ENCODE measurements around the gene KRTAP1-3.
"Not testable (repeated sequence)": the region's sequence is repeated elsewhere in the genome, so short reads cannot be mapped to it uniquely, and the experiment has no call there.

Gene KRTAP1-3

DNA sequence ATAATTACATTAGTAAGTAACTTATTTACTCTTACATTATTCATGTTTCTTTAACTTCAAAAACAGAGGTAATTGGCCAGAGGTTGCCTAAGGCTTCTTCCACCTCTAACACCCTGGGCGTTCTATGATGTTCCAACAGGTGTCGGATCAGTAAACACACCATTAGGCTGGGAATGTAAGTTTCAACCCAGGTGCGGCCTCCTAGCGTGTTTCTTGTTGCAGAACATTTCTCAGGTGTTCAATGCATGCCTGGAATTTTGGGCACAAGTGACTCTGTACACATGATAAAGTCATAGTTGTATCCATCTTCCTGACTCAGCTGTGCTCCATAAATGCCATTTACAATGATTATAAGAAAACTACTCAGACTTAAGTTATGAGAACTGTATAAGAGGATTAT lies 19.4 kb upstream of the KRTAP1-3 start:
- no peak for DNase-seq

DNA sequence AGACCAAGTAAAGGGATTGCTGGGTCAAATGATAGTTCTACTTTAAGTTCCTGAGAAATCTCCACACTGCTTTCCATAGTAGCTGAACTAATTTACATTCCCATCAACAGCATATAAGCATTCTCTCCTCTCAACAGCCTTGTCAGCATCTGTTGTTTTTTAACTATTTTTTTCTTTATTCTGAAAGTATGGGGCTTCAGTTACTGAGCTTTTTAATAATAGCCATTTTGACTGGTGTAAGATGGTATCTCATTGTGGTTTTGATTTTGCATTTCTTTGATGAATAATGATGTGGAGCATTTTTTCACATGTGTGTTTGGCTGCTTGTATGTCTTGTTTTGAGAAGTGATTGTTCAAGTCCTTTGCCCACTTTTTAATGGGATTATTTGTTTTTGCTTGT lies 17.9 kb upstream of the KRTAP1-3 start:
- DNase-seq = no peak

DNA sequence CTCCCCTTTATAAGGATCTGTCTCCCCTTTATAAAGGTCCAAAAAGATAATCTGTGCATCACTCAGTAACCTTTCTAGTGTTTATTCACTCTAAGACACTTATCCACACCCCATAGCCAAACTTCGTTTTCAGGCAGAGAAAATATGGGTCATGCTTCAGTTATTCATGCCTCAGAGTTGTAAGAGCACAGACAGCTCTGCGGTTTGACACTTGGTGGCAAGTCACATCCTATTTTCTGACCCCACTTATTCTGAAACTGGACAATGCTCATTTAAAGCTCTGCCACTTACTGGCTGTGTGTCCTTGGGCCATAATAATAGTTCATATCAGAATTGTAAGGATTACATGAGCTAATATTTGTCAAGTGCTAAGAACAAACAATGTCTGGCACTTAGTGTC lies 14.4 kb upstream of the KRTAP1-3 start:
- DNase-seq = no peak

DNA sequence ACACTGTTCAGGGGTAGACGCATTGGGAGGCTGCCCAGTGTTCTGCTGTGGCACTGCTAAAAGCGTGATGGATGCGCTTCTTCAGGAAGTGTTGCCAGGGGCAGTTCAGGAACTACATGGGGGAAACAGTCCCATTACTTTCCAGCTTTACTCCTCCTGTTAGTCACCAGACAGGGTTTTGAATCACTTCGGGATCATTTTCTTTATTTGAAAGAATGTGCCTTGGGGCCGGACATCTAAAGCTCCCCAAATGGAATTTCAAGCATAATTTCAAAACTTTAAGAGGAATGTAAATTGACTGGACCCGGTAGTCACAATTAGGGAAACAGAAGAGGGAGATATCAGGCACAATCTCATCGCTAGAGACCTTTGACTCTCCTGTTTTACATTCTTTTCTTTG lies 13.8 kb upstream of the KRTAP1-3 start:
- DNase-seq = no peak

DNA sequence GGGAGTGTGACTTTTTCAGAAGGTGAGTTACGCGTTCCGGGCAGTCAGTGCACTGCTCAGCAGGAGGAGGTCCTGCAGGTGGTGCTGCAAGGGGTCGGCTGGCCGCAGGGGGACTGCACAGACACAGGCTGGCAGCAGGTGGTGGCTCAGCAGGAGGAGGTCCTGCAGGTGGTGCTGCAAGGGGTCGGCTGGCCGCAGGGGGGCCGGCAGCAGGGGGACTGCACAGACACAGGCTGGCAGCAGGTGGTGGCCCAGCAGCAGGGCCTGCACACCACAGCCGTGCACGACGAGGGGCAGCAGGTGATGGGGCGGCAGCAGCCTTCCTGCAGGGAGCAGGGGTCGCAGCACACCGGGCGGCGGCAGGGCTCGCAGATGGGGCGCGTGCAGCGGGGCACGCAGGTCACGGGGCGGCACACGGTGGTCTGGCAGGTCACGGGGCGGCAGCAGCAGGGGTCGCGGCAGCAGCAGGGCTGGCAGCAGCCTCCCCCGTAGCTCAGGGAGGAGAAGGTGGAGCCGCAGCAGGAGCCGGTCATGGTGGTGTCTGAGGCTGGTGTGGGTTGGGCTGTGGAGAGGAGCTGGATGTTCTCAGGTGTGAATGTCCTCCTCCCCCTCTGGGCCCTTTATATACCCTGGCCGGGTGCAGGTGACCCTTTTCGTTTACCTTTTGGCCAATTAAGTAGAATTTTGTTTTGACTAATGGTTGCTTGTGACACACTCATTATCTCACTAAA lies 12.2 kb upstream of the KRTAP1-3 start, which contains the start of gene KRTAP2-1:
TSS of gene KRTAP2-1 (minus strand) at position 582 of the 731 bp plus-strand sequence. CDS start at position 533, 49 bp downstream.
- not testable (repeated sequence) for DNase-seq

DNA sequence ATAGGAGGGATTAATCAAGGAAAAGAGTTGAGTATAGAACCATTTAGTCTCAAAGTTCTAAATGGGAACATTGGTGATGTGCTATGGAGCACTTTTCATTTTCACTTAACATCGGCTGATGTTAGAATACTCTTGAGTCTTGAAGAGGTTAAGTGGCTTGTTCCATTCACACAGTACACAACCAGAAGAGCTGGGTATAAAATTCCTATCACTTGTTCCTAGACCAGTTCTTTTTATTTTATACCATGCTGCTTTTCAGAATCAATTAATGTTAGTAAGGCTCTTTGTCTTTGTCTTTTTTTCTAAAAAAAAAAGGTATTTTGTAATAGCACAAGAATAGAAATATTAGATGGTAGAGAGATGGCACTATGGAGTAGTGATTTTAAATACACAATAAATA lies 8.3 kb upstream of the KRTAP1-3 start:
- no peak for DNase-seq

DNA sequence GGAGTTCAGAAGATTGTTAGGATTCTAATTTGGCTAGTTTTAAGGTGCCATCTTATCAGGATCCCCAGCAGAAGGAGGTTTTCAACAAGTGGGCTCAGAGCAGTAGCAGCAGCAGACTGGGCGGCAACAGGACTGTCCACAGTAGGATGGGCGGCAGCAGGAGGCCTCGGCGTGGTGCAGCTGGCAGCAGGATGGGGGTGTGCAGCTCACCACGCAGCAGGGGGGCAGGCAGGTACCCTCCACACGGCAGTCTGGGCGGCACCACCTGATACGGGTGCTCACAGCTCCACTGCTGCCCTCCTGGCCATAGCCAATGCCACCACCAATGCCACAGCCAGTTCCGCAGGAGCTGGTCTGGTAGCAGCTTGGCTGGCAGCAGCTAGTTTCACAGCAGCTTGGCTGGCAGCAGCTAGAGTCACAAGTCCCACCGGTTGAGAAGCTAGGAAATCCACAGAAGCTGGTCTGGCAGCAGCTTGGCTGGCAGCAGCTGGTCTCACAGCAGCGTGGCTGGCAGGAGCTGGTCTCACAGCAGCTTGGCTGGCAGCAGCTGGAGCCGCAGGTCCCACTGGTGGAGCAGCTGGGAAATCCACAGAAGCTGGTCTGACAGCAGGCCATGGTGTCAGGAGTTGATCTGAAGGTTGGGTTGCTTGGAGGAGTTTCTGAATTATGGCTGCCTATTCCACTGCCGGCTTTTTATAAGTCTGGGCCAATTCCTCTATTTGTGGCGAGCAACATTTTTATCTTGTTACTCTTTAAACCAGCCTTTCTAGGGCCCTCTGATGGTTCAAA lies 6.3 kb upstream of the KRTAP1-3 start, which contains the start of gene KRTAP1-1:
TSS of gene KRTAP1-1 (minus strand) at position 668 of the 789 bp plus-strand sequence. CDS start at position 615, 53 bp downstream.
- DNase-seq = not testable (repeated sequence)

DNA sequence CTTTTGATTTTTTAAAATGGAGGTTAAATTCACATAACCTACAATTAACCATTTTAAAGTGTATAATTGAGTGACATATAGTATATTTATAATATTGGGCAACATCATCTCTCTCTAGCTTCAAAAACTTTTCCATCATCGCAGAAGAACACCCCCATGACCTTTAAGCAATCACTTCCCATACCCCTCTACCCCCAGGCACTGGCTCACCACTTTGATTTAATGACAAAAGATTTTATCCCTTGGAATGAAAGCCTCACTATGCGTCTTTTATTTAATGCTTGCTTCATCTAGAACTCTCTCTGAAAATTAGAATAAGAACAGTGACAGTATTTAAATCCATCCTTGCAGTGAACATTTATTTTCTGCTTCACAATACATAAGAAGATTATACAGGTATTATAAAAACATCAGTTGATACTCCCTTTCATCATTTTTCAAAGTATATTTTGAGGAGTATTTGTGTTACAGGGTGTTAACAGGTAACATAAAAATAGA lies 3.2 kb upstream of the KRTAP1-3 start:
- DNase-seq = no peak

DNA sequence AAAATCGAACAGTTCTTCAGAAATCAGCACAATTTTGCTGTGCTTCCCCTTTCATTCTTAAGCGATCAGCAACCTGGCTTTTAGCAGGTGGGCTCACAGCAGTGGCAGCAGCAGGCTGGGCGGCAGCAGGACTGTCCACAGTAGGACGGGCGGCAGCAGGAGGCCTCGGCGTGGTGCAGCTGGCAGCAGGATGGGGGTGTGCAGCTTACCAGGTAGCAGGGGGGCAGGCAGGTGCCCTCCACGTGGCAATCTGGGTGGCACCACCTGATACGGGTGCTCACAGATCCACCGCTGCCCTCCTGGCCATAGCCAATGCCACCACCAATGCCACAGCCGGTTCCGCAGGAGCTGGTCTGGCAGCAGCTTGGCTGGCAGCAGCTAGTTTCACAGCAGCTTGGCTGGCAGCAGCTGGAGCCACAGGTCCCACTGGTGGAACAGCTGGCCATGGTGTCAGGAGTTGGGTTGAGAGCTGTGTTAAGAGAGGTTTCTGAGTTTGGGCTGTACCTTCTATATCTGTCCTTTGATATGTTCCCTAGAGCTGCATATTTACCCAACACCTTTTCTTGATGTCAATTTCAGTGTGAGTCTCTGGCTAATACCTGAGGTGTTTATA lies 4.9 kb downstream of the KRTAP1-3 start, which contains the start of gene KRTAP1-4:
TSS of gene KRTAP1-4 (minus strand) at position 563 of the 613 bp plus-strand sequence. CDS start at position 446, 117 bp downstream.
- no peak for DNase-seq

DNA sequence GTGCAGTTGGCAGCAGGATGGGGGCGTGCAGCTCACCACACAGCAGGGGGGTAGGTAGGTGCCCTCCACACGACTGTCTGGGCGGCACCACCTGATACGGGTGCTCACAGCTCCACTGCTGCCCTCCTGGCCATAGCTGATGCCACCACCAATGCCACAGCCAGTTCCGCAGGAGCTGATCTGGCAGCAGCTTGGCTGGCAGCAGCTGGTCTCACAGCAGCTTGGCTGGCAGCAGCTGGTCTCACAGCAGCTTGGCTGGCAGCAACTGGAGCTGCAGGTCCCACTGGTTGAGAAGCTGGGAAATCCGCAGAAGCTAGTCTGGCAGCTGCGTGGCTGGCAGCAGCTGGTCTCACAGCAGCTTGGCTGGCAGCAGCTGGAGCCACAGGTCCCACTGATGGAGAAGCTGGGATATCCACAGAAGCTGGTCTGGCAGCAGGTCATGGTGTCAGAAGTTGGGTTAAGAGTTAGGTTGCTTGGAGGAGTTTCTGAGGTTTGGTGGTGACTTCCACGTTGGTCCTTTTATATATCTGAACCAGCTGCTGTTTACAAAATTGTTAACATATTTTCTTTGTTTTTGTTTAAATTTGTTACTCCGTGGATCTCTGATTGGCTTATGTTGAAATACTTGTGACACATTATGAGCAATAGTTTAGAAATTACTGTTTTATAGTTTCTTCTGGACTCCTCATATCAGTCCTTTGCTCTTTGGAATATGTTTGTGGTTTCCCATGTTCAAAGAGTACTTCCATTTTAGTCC lies 7.8 kb downstream of the KRTAP1-3 start, which contains the start of gene KRTAP1-5:
TSS of gene KRTAP1-5 (minus strand) at position 494 of the 757 bp plus-strand sequence. CDS start at position 441, 53 bp downstream.
- DNase-seq = no peak

DNA sequence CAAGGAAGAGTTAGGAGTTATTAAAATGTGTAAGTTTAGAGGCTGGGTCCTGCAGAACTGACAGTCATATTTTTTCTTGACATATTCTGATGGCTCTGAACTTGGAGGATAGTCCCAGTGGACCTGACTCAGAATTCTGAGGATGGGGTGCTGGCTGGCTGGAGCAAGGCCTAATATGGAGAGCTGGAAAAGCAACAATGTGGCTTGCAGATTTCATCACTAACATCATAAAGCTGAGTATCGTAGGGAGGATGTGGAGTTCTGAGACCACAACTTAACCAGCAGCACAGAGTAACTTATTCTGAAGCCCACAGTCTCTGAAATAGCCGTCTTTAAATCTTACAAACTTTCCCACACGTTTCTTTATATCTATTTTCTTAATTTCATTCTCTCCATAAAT lies 10.0 kb downstream of the KRTAP1-3 start:
- DNase-seq = no peak

DNA sequence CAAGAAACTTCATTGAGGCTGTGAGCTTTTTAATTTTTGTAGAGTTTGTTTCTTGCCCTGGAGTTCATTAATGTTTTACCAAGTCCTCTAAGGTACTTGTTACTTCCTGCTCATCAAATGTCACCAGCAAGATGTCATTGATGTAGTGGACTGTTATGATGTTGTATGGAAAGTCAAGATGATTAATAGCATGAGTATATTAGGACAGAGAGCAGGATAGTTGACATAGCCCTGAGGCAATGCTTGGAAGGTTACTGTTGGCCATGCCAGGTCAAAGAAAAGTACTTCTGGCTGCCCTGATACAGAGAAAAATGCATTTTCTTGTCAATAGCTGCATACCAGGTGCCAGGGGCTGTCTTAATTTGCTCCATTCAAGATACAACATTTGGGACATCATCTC lies 14.3 kb downstream of the KRTAP1-3 start:
- no peak for DNase-seq

DNA sequence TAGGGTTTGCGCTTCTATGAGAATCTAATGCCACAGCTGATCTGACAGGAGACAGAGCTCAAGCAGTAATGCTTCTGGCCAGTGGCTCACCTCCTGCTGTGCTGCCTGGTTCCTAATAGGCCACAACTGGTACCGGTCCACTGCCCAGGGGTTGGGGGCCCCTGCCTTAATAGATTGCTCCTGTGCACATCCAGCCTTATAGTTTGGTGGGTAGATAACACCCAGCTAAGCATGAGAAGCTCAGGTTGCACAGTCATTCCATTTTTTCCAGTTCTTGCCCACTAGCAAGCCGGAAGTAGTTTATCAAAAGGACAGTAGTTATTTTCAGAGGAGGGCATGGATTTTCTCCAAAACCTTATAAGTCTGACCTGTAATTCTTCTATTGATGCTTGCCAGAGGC lies 15.3 kb downstream of the KRTAP1-3 start:
- DNase-seq = no peak

DNA sequence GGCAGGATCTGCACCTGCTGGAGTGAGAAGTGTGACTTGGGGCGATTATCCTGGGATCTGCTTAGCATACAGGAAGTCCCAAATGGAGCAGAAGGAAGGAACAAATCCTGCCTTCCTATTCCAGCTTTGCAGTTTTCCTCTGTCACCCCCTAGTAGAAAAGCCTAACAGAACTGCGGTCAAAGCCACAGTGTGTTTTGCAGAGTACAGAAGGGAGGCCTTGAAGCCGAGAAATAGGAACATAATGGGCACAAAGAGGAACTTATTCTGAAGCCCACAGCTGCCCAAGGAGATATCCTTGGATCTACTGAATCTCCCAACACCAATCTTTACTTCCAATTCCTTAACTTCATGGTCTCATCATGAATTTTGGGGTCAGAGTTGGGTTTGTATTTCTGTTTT lies 16.1 kb downstream of the KRTAP1-3 start:
- no peak for DNase-seq

DNA sequence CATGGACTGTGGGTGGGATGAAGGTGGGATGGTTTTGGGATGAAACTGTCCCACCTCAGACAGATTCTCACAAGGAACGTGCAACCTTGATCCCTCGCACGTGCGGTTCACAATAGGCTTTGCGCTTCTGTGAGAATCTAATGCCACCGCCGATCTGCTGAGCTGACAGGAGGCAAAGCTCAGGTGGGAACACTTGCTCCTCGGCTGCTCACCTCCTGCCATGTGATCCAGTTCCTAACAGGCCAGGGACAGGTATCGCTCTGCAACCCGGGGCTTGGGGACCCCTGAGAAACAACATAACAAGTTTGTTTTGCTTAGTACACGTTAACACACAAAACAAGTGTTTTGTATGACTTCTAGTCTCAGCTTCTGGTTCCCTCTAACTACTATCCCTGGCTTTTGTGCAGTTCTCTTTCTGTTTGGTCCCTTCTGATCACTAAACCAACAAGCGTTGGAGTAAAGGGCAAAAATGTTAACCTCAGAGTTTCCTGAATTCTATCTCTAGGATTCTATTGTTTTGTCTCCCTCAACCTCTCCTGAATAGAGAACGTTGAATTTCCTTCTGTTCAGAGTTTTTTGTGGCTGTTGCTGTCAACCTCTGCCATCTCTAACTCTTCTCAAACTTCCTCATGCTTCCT lies 18.0 kb downstream of the KRTAP1-3 start:
- no peak for DNase-seq

DNA sequence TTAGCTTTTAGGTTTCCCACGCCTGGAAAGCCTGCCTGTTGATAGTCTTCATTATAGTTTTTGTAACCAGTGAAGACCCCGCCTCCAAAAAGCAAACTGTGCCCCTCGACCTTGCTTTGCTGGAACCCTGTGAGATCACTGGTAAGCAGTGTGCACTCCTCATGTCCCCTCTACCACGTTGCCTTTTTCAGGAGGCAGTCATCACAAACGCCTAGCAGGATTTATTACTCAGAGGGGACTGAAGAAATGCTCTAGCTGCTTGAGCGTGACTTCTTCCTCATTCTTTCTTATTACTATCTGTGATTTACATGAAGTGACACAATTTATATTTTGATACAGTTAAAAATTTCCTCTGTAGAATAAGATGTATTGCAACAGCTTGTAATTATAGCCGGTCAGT lies 19.2 kb downstream of the KRTAP1-3 start:
- no peak for DNase-seq

DNA sequence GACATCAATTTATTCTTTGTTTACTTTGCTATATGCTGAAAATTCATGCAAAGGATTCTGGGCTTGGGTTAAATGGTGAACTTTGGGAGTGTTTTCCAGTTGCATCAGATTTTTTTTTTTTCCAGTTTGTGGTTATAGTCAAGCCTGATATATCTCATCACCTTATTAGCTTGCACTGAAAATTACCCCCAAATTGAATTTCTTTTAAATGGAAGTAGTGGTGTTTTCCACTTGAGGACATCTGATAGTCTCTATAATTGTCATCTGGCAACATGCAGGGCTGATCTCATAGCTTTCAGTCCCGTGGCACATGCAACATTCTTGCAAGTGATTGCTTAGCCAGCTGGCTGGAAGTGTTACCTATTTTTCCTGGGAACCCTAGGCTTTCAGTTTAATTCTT lies 21.1 kb downstream of the KRTAP1-3 start:
- no peak for DNase-seq

DNA sequence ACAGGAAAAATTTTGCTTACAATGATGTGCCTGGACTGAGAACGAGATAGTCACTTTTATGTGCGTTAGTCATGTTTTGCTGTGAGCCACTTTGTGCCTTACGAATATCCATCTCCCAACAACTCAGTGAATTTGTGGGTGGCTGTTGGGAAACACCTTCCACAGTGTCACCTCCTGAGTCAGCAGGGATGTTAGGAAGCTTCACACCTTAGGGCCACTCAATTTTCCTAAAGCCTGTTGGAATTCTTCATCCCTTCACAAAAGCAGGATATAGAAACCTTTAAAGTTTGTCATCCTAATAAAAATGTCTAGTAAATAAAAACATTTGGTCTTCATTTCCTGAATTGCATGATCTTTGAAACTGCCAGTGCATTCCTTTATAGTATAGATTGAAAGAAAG lies 21.5 kb downstream of the KRTAP1-3 start:
- DNase-seq = no peak

DNA sequence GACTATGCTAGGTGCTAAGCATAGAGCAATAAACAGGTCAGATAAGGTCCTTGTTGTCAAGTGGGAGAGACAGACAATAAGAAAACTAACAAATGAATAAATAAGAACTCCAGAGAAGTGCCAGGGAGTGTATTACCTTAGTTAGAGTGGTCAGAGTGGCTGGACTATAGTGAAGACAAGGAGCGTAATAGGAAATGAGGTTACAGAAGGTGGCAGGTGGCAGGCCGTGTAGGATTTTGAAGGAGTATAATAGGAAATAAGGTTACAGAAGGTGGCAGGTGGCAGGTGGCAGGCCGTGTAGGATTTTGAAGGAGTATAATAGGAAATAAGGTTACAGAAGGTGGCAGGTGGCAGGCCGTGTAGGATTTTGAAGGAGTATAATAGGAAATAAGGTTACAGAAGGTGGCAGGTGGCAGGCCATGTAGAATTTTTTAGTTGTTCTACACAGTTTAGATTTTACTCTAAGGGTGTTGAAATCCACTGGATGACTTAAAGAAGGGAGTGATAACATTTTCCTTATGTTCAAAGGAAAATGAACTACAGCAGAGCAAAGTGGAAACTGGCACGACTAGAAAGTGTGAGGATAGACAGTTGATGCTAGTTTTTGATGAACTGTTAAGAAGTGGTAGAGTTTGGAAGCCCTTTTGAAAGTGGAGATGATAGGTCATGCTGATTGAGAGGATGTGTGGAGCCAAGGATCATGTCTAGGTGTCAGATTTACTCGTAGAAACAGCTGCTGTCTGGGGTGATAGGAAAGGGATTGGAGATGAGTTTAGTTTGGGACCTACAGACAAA lies 22.2 kb downstream of the KRTAP1-3 start:
- no peak for DNase-seq

DNA sequence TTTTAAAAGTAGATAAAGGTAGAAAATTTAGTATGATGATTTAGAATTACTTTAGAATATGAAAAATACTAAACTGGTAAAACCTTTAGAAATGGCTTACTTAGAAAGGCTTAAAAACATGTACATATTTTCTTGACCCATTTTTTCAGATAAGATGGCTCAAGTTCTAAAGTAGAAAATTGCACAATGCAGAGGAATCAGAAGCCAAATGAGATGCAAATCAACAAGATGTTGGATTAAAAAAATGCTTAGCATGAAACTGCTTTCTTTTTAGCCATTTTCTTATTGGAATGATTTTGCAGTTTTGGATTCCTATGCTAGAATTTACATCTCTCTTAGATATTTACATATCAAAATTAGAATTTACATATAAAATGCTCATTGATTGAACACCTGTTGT lies 24.2 kb downstream of the KRTAP1-3 start:
- no peak for DNase-seq

DNA sequence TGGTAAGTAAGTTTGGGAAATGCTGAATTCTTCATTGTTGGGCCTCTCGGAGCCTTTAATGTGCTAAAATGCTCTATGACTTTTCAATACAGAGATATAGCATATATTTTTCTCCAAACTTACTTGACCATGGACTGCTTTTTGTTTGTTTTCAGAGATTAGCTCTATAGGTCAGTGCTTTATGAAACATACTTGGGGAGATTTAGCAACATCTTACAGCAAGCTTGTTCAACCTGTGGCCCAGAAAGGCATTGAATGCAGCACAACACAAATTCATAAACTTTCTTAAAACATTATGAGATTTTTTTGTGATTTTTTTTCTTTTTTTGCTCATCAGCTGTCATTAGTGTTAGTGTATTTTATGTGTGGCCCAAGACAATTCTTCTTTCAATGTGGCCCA lies 24.7 kb downstream of the KRTAP1-3 start:
- no peak for DNase-seq

All from midbrain (tissue), 1 donor.